Common myeloid progenitor, CD34-positive (primary cell): ENCODE measurements around the gene TGM4.

Source experiments
- CTCF ChIA-PET: fragments of 350-600 bp; sonication (Branson Sonifier 250); formaldehyde crosslinking; loops from one replicate; lab custom pipeline; 2021; ENCODE audit warnings: antibody characterized with exemption; lab: Charles Lee
- POLR2A ChIA-PET: fragments of 350-600 bp; sonication (Branson Sonifier 250); formaldehyde crosslinking; loops from one replicate; lab custom pipeline; 2021; ENCODE audit warnings: antibody characterized with exemption; lab: Charles Lee
- DNase-seq, 3 donors: peaks; one replicate each; pipeline versions ENCODE4 v3.0.0 to v3.0.0-alpha.2; 2013
- H3K27ac ChIP-seq, 2 experiments: 1 replicate in 1 of 2; 2 replicates in 1 of 2; pipeline ENCODE4 v1.7.0; 2013; ENCODE audit warnings: inconsistent platforms in 2 of 2, low read length in 2 of 2, mild to moderate bottlenecking in 2 of 2, low read depth in 1 of 2, moderate library complexity in 1 of 2; ENCODE audit not compliant: severe bottlenecking in 2 of 2, insufficient read depth in 1 of 2, poor library complexity in 1 of 2
- H3K27me3 ChIP-seq, 5 experiments: replicated peaks in 2 of 5; 1 replicate in 3 of 5; 2 replicates in 2 of 5; pipeline versions ENCODE4 v1.6.1 to v1.7.0; 2013; ENCODE audit warnings: low read length in 4 of 5, mild to moderate bottlenecking in 2 of 5, moderate library complexity in 2 of 5, inconsistent platforms in 1 of 5; ENCODE audit not compliant: insufficient read depth in 5 of 5, control insufficient read depth in 4 of 5
- H3K36me3 ChIP-seq, 4 experiments: 1 replicate in 2 of 4; 2 replicates in 2 of 4; pipeline versions ENCODE4 v1.6.1 to v1.7.0; 2013; ENCODE audit warnings: low read length in 3 of 4, control low read depth in 1 of 4, mild to moderate bottlenecking in 1 of 4; ENCODE audit not compliant: control insufficient read depth in 4 of 4, insufficient read depth in 4 of 4
- H3K4me1 ChIP-seq, 4 experiments: 1 replicate in 3 of 4; 2 replicates in 1 of 4; pipeline versions ENCODE4 v1.6.1 to v1.7.1; 2013; ENCODE audit warnings: low read length in 3 of 4, mild to moderate bottlenecking in 3 of 4, control low read depth in 1 of 4, inconsistent platforms in 1 of 4, moderate library complexity in 1 of 4; ENCODE audit not compliant: control insufficient read depth in 4 of 4, insufficient read depth in 4 of 4; ENCODE audit errors: control extremely low read depth in 1 of 4
- H3K4me3 ChIP-seq, 7 experiments: 1 replicate in 4 of 7; 2 replicates in 3 of 7; pipeline versions ENCODE4 v1.5.1 to v1.7.0; 2013; ENCODE audit warnings: mild to moderate bottlenecking in 7 of 7, low read length in 6 of 7, moderate library complexity in 6 of 7, inconsistent platforms in 2 of 7, low read depth in 2 of 7, control low read depth in 1 of 7; ENCODE audit not compliant: insufficient read depth in 4 of 7, control insufficient read depth in 1 of 7; ENCODE audit errors: extremely low read depth in 1 of 7
- H3K9me3 ChIP-seq, 5 experiments: 1 replicate in 4 of 5; 2 replicates in 1 of 5; pipeline versions ENCODE4 v1.6.1 to v1.7.1; 2013; ENCODE audit warnings: low read length in 4 of 5, mild to moderate bottlenecking in 2 of 5, inconsistent platforms in 1 of 5, low read depth in 1 of 5, moderate library complexity in 1 of 5; ENCODE audit not compliant: control insufficient read depth in 4 of 5, insufficient read depth in 2 of 5; ENCODE audit errors: control extremely low read depth in 1 of 5
- WGBS: methylation state at CpG from one replicate; pipeline ENCODE4 v1.1.5; 2013; ENCODE audit not compliant: insufficient coverage; 5-methylcytosine and 5-hydroxymethylcytosine counted together

Gene TGM4

GRCh38 chr3:44920081-44920480, 45.7 kb downstream of the TGM4 start:
- Histone ChIP-seq H3K27ac (no peak overlapping the region), H3K27me3 (no peaks in the 10 kb centered on the region), H3K4me3 (no peak overlapping the region), H3K36me3 (peaks cover 0 to 24% (median 15%) of the 10 kb centered on the region in 4 experiments), H3K4me1 (no peaks in the 10 kb centered on the region), H3K9me3 (no peaks in the 10 kb centered on the region)
- CTCF ChIA-PET = interaction anchor here (1.4 kb wide), 1 partner anchor 8 kb away, joined by 4 read pairs; no protein-coding TSS in a partner anchor
- POLR2A ChIA-PET = no interaction called here
- DNase-seq = no peak
- WGBS = 96% methylated on average over 3 of the region's 3 CpGs

GRCh38 chr3:44923632-44924456, 49.4 kb downstream of the TGM4 start:
- no peak overlapping the region for H3K27ac ChIP-seq
- CTCF ChIA-PET = interaction anchor here (1.0 to 2.6 kb wide), 2 partner anchors 10 to 11 kb away, joined by 3 to 21 read pairs; no protein-coding TSS in a partner anchor

GRCh38 chr3:44924457-44925084, 50.2 kb downstream of the TGM4 start:
- Histone ChIP-seq H3K9me3 (no peaks in the 10 kb centered on the region), H3K4me1 (no peaks in the 10 kb centered on the region), H3K4me3 (no peak overlapping the region), H3K27ac (no peak overlapping the region), H3K27me3 (no peaks in the 10 kb centered on the region), H3K36me3 (peaks cover 12 to 59% (median 35%) of the 10 kb centered on the region in 4 experiments)
- POLR2A ChIA-PET = interaction anchor here (0.5 kb wide), 1 partner anchor 353 kb away, joined by 3 read pairs; no protein-coding TSS in a partner anchor
- 100% methylated on average over 5 of the region's 5 CpGs for WGBS
- DNase-seq = no peak
- CTCF ChIA-PET = interaction anchor here (2.6 kb wide), 1 partner anchor 10 kb away, joined by 21 read pairs; no protein-coding TSS in a partner anchor

More at GRCh38 chr3:44923632-44924456, 49.4 kb downstream of the TGM4 start:
- POLR2A ChIA-PET = interaction anchor here (0.5 kb wide), 1 partner anchor 352 kb away, joined by 3 read pairs; no protein-coding TSS in a partner anchor
- no peaks in the 10 kb centered on the region for H3K27me3 ChIP-seq
- WGBS = 90% methylated on average over 2 of the region's 3 CpGs
- H3K9me3 ChIP-seq = no peaks in the 10 kb centered on the region
- H3K4me3 ChIP-seq = no peak overlapping the region
- peak in 2 of 3 donors; percentile 10 to 35 for DNase-seq
- H3K4me1 ChIP-seq = no peaks in the 10 kb centered on the region
- H3K36me3 ChIP-seq = peaks cover 12 to 53% (median 31%) of the 10 kb centered on the region in 4 experiments

DNA sequence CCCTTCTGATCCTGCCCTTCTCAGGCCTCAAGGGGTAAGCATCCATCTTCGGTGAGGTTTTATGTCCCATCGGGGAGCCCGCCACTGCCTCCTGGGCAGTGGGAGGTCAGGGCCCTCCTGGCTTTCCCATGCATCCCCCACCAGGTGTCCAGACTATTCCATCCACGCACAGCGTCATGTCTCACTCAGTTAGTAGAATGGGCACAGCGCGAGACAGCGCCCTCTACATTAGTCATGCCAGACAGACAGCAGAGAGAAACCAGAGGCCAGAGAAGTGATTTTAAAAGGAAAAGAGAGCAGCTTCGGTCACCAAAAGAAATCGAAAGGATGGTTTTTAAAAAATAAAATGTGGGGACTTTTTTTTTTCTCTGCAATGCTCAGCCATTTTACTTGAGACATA, 51.8 kb downstream of the TGM4 start:
- DNase-seq = no peak
- Histone ChIP-seq H3K4me1 (no peaks in the 10 kb centered on the region), H3K36me3 (peaks cover 12 to 67% (median 39%) of the 10 kb centered on the region in 4 experiments), H3K27ac (no peak overlapping the region), H3K9me3 (no peaks in the 10 kb centered on the region), H3K27me3 (no peaks in the 10 kb centered on the region), H3K4me3 (no peak overlapping the region)
- 100% methylated on average over 9 of the region's 10 CpGs for WGBS
- POLR2A ChIA-PET = no interaction called here
- CTCF ChIA-PET = no interaction called here

- Histone ChIP-seq H3K4me1 (no peaks in the 10 kb centered on the region), H3K27ac (no peak overlapping the region), H3K9me3 (no peaks in the 10 kb centered on the region), H3K27me3 (no peaks in the 10 kb centered on the region), H3K36me3 (peaks cover 16 to 67% (median 38%) of the 10 kb centered on the region in 4 experiments), H3K4me3 (no peak overlapping the region)
- WGBS = 84% methylated on average over 7 of the region's 7 CpGs
- ChIA-PET POLR2A (no interaction called here), CTCF (interaction anchor here (1.5 to 1.7 kb wide), 2 partner anchors 13 to 23 kb away, joined by 3 to 13 read pairs; no protein-coding TSS in a partner anchor)
- peak; percentile 10 to 60 (median 43) for DNase-seq
Observed at GRCh38 chr3:44926921-44927320, 52.5 kb downstream of the TGM4 start.

DNA sequence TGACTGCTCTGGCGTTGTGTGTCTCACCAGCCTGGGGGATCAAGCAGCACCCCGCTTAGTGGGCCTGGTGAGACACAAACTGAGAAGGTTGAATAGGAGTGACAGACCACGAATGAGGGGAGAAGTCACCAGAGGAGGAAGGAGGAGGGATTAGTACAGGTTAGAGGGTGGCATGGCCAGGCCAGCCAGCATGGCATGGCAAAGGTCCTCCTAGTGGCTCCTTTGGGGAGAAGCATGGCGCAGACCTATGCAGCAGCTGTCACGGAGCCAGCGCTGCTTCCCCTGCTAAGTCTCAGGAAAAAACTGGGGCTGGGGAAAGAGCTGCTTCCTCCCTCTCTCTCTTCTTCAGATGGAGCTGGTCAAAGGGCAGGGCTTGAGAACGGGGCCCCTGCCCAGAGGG, 53.0 kb downstream of the TGM4 start:
- DNase-seq = peak in 1 of 3 donors; percentile 4
- ChIA-PET POLR2A (no interaction called here), CTCF (interaction anchor here (1.5 to 1.7 kb wide), 2 partner anchors 14 to 23 kb away, joined by 3 to 13 read pairs; no protein-coding TSS in a partner anchor)
- H3K4me3 ChIP-seq = no peak overlapping the region
- no peaks in the 10 kb centered on the region for H3K4me1 ChIP-seq
- H3K27ac ChIP-seq = no peak overlapping the region
- WGBS = 100% methylated on average over 5 of the region's 7 CpGs
- H3K9me3 ChIP-seq = no peaks in the 10 kb centered on the region
- H3K27me3 ChIP-seq = no peaks in the 10 kb centered on the region
- peaks cover 17 to 66% (median 40%) of the 10 kb centered on the region in 4 experiments for H3K36me3 ChIP-seq
